H9 (cell line): ENCODE measurements around the gene PITHD1. TPM values are rescaled to one million over a fixed set of nuclear protein-coding genes. Genes with fewer than 3 reads are reported as not detected.

Experiments
- DNase-seq: peaks from one replicate; pipeline ENCODE4 v3.0.0-alpha.2; 2017
- H2AFZ ChIP-seq: one replicate; pipeline ENCODE4 v1.6.1; 2013; ENCODE audit warnings: mild to moderate bottlenecking, low read length, control low read depth, moderate library complexity
- H2AK5ac ChIP-seq: 2 replicates; pipeline ENCODE4 v1.6.1; 2013; ENCODE audit warnings: low read length, control low read depth, mixed read lengths; ENCODE audit not compliant: insufficient read length
- H2BK120ac ChIP-seq: one replicate; pipeline ENCODE4 v1.6.1; 2013; ENCODE audit warnings: low read depth, mild to moderate bottlenecking, low read length, control low read depth, inconsistent platforms; ENCODE audit not compliant: poor library complexity, severe bottlenecking
- H2BK12ac ChIP-seq: 2 replicates; pipeline ENCODE4 v1.6.1; 2013; ENCODE audit warnings: low read length, control low read depth, mixed read lengths, low read depth; ENCODE audit not compliant: insufficient read length
- H2BK15ac ChIP-seq: 2 replicates; pipeline ENCODE4 v1.6.1; 2013; ENCODE audit warnings: low read depth, low read length, control low read depth
- H2BK20ac ChIP-seq: one replicate; pipeline ENCODE4 v1.6.1; 2013; ENCODE audit warnings: low read depth, mild to moderate bottlenecking, low read length, control low read depth, inconsistent platforms; ENCODE audit not compliant: poor library complexity, severe bottlenecking
- H2BK5ac ChIP-seq: 2 replicates; pipeline ENCODE4 v1.6.1; 2013; ENCODE audit warnings: low read length, control low read depth, mixed read lengths; ENCODE audit not compliant: insufficient read length
- H3K14ac ChIP-seq: 2 replicates; pipeline ENCODE4 v1.6.1; 2013; ENCODE audit warnings: low read length, control low read depth; ENCODE audit not compliant: insufficient read depth
- H3K18ac ChIP-seq: 2 replicates; pipeline ENCODE4 v1.6.1; 2013; ENCODE audit warnings: low read depth, mild to moderate bottlenecking, mixed read lengths, low read length, control low read depth; ENCODE audit not compliant: insufficient read length
- H3K23ac ChIP-seq: 2 replicates; pipeline ENCODE4 v1.6.1; 2013; ENCODE audit warnings: low read length, control low read depth, mixed read lengths, low read depth; ENCODE audit not compliant: insufficient read length
- H3K23me2 ChIP-seq: 2 replicates; pipeline ENCODE4 v1.6.1; 2013; ENCODE audit warnings: low read depth, mild to moderate bottlenecking, mixed read lengths, low read length, control low read depth; ENCODE audit not compliant: insufficient read length, poor library complexity, severe bottlenecking
- H3K27ac ChIP-seq: 2 replicates; pipeline ENCODE4 v1.5.1; 2013; ENCODE audit warnings: low read length, control low read depth, mixed read lengths, low read depth; ENCODE audit not compliant: insufficient read length
- H3K27me3 ChIP-seq: 2 replicates; pipeline ENCODE4 v1.6.1; 2013; ENCODE audit warnings: low read length, control low read depth, inconsistent platforms; ENCODE audit not compliant: insufficient read depth
- H3K4ac ChIP-seq: 2 replicates; pipeline ENCODE4 v1.6.1; 2013; ENCODE audit warnings: low read depth, mild to moderate bottlenecking, control low read depth, inconsistent platforms, low read length, moderate library complexity
- H3K4me1 ChIP-seq: 2 replicates; pipeline ENCODE4 v1.6.1; 2013; ENCODE audit warnings: low read length, control low read depth, inconsistent platforms; ENCODE audit not compliant: insufficient read depth
- H3K4me2 ChIP-seq: 2 replicates; pipeline ENCODE4 v1.6.1; 2013; ENCODE audit warnings: low read length, control low read depth, mixed read lengths; ENCODE audit not compliant: insufficient read length, insufficient read depth
- H3K56ac ChIP-seq: 2 replicates; pipeline ENCODE4 v1.6.1; 2013; ENCODE audit warnings: low read depth, mild to moderate bottlenecking, mixed read lengths, low read length, control low read depth; ENCODE audit not compliant: insufficient read length
- H3K79me1 ChIP-seq: 2 replicates; pipeline ENCODE4 v1.6.1; 2013; ENCODE audit warnings: low read depth, mild to moderate bottlenecking, moderate library complexity, low read length, control low read depth, inconsistent platforms; ENCODE audit not compliant: insufficient read depth, poor library complexity, severe bottlenecking
- H3K79me2 ChIP-seq: 2 replicates; pipeline ENCODE4 v1.6.1; 2013; ENCODE audit warnings: low read length, control low read depth, inconsistent platforms; ENCODE audit not compliant: insufficient read depth
- H3K9ac ChIP-seq: 2 replicates; pipeline ENCODE4 v1.6.1; 2013; ENCODE audit warnings: low read length, control low read depth, mixed read lengths; ENCODE audit not compliant: insufficient read length; ENCODE audit errors: extremely low read depth
- H3K9me3 ChIP-seq: one replicate; pipeline ENCODE4 v1.6.1; 2013; ENCODE audit warnings: low read depth, low read length, inconsistent platforms; ENCODE audit not compliant: control insufficient read depth
- H3T11ph ChIP-seq: one replicate; pipeline ENCODE4 v1.6.1; 2013; ENCODE audit warnings: mild to moderate bottlenecking, low read length, control low read depth, inconsistent platforms
- H4K20me1 ChIP-seq: one replicate; pipeline ENCODE4 v1.6.1; 2013; ENCODE audit not compliant: control insufficient read depth, insufficient read length, insufficient read depth
- H4K5ac ChIP-seq: 2 replicates; pipeline ENCODE4 v1.6.1; 2013; ENCODE audit warnings: low read depth, mild to moderate bottlenecking, mixed read lengths, low read length, control low read depth; ENCODE audit not compliant: insufficient read length
- H4K8ac ChIP-seq: replicated peaks from 2 replicates; pipeline ENCODE4 v1.6.1; 2013; ENCODE audit warnings: low read length, control low read depth, mixed read lengths, low read depth; ENCODE audit not compliant: insufficient read length
- H4K91ac ChIP-seq: 2 replicates; pipeline ENCODE4 v1.6.1; 2013; ENCODE audit warnings: low read depth, mild to moderate bottlenecking, moderate library complexity, mixed read lengths, low read length, control low read depth; ENCODE audit not compliant: insufficient read length
- H3K27ac Mint-ChIP-seq, 3 experiments: 2 replicates in 2 of 3; 3 replicates in 1 of 3; pipeline ENCODE4 v1.8.0; 2020 to 2021; ENCODE audit warnings: mixed read lengths in 3 of 3, mild to moderate bottlenecking in 1 of 3, moderate library complexity in 1 of 3
- H3K27me3 Mint-ChIP-seq: 2 replicates; pipeline ENCODE4 v1.8.0; 2021; ENCODE audit warnings: low read depth, mild to moderate bottlenecking, moderate library complexity, mixed read lengths
- H3K36me3 Mint-ChIP-seq, 3 experiments: 2 replicates in 2 of 3; 3 replicates in 1 of 3; pipeline ENCODE4 v1.8.0; 2020 to 2021; ENCODE audit warnings: low read depth in 3 of 3, mixed read lengths in 3 of 3; ENCODE audit not compliant: insufficient read depth in 1 of 3
- H3K4me1 Mint-ChIP-seq, 2 experiments: 2 replicates each; pipeline ENCODE4 v1.8.0; 2020; ENCODE audit warnings: mixed read lengths in 2 of 2
- H3K4me3 Mint-ChIP-seq, 2 experiments: 2 replicates in 1 of 2; 3 replicates in 1 of 2; pipeline ENCODE4 v1.8.0; 2020 to 2021; ENCODE audit warnings: mild to moderate bottlenecking in 2 of 2, mixed read lengths in 2 of 2, moderate library complexity in 1 of 2
- H3K9me3 Mint-ChIP-seq, 2 experiments: 2 replicates in 1 of 2; 3 replicates in 1 of 2; pipeline ENCODE4 v1.8.0; 2020; ENCODE audit warnings: mild to moderate bottlenecking in 2 of 2, mixed read lengths in 2 of 2, moderate library complexity in 1 of 2
- CTCF ChIP-seq: fragments of 200-600 bp; sonication (generic); conservative IDR thresholded peaks from 3 replicates; pipeline ENCODE4 v1.8.0; 2021; ENCODE audit warnings: antibody characterized with exemption, mild to moderate bottlenecking
- WGBS: extraction: QIAGEN DNeasy Blood & Tissue Kit; methylation state at CpG from one replicate; pipeline ENCODE4 v1.1.7; 2013; ENCODE audit warnings: missing lambda C conversion rate, low lambda C conversion rate, mixed read lengths; ENCODE audit not compliant: insufficient read length; ENCODE audit errors: extremely low coverage; 5-methylcytosine and 5-hydroxymethylcytosine counted together
- total RNA-seq: library from RNA; stranded (reverse); gene quantifications from 2 replicates; pipeline ENCODE4 v1.2.1, GENCODE V29; 2021

The PITHD1 gene
- total RNA-seq, 1 experiment from 2014 or later: 92.0 TPM

DNA sequence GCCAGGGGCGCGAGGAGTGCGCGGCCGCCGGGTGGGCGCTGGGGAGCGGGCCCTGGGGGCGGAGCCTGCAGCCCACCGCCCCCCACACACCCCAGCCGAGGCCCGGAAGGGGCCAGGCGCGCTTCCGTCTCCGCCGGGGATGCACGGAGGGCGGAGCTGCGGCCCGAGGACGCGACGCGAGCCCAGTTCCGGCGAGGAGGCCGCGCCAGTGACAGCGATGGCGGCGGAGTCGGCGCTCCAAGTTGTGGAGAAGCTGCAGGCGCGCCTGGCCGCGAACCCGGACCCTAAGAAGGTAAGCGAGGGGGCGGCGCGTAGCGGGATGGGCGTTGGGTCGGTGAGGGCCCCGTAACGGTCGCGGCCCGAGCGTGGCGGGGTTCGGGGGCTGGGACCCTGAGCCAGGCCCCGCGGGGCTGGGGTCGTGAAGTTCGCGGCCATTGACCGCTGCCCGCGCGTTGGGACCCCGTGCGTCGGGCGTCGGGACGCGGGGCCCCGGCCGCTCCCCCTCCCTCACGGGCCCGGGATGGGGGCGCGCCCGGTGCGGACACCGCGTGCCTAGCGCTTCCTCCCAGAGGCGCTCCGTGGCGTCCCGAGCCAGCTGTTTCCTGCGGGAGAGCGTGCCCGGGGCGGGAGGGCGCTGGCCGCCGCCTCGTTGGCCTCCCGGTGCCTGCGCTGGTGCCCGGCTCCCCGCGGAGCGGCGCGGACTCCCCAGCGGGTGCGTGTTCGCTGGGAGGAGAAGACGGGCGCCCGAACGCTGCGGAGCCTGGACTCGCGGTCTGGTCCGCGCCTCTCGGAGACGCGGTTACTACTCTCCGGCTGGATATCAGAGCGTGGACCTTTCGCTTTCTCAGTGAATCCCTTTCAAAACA lies 34.7 kb upstream of the PITHD1 start, which contains the start of gene ELOA:
TSS of gene ELOA (plus strand) at position 185 of the 866 bp plus-strand sequence. CDS start at position 218, 33 bp downstream.
- H3T11ph ChIP-seq: no peak within 1 kb of the TSS
- no peak within 1 kb of the TSS for H3K27ac ChIP-seq
- peak within 1 kb of the TSS; percentile 92 for H3K4me2 ChIP-seq
- H3K27me3 ChIP-seq: no peaks in the 10 kb centered on the region
- peaks cover 0 to 13% (median 6%) of the 10 kb centered on the region in 3 experiments; a peak in 5 of 7 replicates for H3K36me3 Mint-ChIP-seq
- no peak within 1 kb of the TSS for H3K4ac ChIP-seq
- H2BK120ac ChIP-seq: no peak within 1 kb of the TSS
- H4K5ac ChIP-seq: no peak within 1 kb of the TSS
- H3K79me1 ChIP-seq: no peaks in the 10 kb centered on the region
- H3K18ac ChIP-seq: peak within 1 kb of the TSS; percentile 53
- H3K79me2 ChIP-seq: peaks cover 21% of the 10 kb centered on the region
- H4K8ac ChIP-seq: no peak within 1 kb of the TSS
- peaks cover 13% of the 10 kb centered on the region for H3K23me2 ChIP-seq
- no peak within 1 kb of the TSS; the same call in 1 of the 2 replicates for H2BK15ac ChIP-seq
- no peak for TF ChIP-seq CTCF
- H3K4me1 ChIP-seq: no peaks in the 10 kb centered on the region
- H3K23ac ChIP-seq: no peak within 1 kb of the TSS
- no peaks in the 10 kb centered on the region; the same call in 1 of the 2 replicates for H3K27me3 Mint-ChIP-seq
- no peak within 1 kb of the TSS for H2BK20ac ChIP-seq
- H4K20me1 ChIP-seq: no peaks in the 10 kb centered on the region
- no peak within 1 kb of the TSS for H2AFZ ChIP-seq
- peak within 1 kb of the TSS; percentile 83 for H3K14ac ChIP-seq
- H3K9ac ChIP-seq: peak within 1 kb of the TSS; percentile 61
- peak within 1 kb of the TSS; percentile 86 to 92 for H3K4me3 Mint-ChIP-seq
- no CpG with 5 or more reads among the region's 119 CpGs for WGBS
- H3K9me3 ChIP-seq: no peaks in the 10 kb centered on the region
- DNase-seq: peak; percentile 78
- H2BK5ac ChIP-seq: no peak within 1 kb of the TSS
- H2AK5ac ChIP-seq: no peak within 1 kb of the TSS
- peaks cover 18 to 19% of the 10 kb centered on the region in 2 experiments for H3K4me1 Mint-ChIP-seq
- no peaks in the 10 kb centered on the region; a peak in 1 of 5 replicates for H3K9me3 Mint-ChIP-seq
- H2BK12ac ChIP-seq: no peak within 1 kb of the TSS
- H4K91ac ChIP-seq: no peak within 1 kb of the TSS
- H3K27ac Mint-ChIP-seq: peak within 1 kb of the TSS; percentile 70 to 82 (median 72); a peak in 6 of 7 replicates
- no peak within 1 kb of the TSS for H3K56ac ChIP-seq
